HG02943 (cell line): ENCODE measurements around the gene PCNX3.

Source experiments
- ATAC-seq: cut with Tn5 transposase; IDR thresholded peaks from one replicate; pipeline ENCODE4 v1.9.1; 2021; ENCODE audit warnings: mild to moderate bottlenecking, low read depth, moderate library complexity; ENCODE audit not compliant: unreplicated experiment

The PCNX3 gene

DNA sequence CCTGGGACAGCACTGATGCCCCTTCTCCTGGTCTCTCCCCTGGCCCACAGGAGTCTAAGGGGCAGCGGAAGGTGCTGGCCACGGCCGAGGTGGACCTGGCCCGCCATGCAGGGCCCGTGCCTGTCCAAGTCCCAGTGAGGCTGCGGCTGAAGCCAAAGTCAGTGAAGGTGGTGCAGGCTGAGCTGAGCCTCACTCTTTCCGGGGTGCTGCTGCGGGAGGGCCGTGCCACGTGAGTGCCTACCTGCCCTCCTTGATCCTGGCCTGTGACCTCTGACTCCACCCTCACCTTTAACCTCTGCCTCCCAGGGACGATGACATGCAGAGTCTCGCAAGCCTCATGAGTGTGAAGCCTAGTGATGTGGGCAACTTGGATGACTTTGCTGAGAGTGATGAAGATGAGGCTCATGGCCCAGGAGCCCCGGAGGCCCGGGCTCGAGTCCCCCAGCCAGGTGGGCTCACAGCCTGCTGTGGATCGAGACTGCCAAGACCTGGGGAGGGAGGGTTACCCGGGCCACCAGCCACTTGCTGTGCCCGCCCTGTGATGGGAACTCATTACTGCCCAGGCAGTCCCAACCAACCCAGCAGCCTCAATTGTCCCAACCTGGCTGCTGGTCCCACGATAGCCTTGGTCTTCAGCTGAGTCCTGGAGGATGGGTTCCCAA lies 35.4 kb upstream of the PCNX3 start:
- ATAC-seq: no peak

DNA sequence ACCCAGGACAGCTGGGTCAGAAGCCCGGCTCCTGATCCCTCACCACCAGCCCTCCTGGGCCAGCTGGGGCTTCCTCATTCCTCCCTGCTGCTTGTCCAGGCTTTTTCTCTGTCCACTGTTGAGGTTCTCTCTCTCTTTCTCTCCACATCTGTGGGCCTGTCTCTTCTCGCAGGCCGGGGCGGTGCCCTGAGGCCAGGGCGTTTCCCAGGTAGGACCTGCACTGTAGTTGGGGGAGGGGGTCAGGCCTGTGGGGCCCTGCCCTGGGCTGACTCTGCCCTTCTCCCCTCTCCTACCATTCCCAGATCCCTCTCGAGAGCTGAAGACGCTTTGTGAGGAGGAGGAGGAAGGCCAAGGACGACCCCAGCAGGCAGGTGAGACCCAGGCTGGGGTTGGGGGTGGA lies 34.8 kb upstream of the PCNX3 start:
- no peak for ATAC-seq

DNA sequence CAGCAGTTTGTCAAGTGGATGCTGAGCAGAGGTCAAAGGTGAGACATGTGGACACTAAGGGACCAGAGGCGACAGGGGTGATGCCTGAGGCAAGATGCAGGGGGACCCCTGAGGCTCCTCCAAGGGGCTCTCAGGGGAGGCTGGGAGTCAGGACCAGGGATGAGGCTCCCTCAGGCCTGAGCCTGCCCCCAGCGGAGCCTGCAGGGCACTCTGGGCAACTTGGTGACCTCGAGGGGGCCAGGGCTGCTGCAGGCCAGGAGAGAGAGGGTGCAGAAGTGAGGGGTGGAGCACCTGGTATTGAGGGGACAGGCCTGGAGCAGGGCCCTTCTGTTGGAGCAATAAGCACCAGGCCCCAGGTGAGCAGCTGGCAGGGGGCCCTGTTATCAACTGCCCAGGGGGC lies 33.6 kb upstream of the PCNX3 start:
- no peak for ATAC-seq

DNA sequence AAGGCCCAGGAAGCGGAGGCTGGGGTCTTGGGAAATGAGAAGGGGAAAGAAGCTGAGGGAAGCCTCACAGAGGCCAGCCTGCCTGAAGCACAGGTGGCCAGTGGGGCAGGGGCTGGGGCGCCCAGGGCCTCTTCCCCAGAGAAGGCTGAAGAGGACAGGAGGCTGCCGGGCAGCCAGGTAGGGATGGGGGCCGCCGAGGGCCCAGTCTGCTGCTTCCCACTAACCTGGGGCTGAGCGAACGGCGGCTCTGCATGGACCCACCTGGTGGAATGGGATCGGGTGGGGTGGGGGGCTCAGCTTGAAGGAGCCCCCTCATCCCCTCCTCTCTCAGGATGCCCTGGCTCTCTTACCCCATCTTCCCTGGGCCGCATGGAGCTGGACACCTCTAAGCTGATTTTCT lies 32.0 kb upstream of the PCNX3 start:
- no peak for ATAC-seq

DNA sequence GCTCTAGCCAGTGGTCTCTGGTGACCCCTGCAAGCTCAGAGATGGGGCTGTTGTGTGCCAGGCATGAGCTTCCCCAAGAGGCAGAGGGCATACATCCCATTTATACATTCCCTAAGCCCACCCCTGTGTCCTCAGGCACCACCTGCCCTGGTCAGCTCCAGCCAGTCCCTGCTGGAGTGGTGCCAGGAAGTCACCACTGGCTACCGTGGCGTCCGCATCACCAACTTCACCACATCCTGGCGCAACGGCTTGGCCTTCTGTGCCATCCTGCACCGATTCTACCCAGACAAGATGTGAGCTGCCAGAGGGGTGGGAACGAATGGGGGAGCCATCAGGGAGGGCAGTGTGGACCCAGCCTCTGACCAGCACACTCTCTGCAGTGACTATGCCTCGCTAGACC lies 31.5 kb upstream of the PCNX3 start:
- no peak for ATAC-seq

DNA sequence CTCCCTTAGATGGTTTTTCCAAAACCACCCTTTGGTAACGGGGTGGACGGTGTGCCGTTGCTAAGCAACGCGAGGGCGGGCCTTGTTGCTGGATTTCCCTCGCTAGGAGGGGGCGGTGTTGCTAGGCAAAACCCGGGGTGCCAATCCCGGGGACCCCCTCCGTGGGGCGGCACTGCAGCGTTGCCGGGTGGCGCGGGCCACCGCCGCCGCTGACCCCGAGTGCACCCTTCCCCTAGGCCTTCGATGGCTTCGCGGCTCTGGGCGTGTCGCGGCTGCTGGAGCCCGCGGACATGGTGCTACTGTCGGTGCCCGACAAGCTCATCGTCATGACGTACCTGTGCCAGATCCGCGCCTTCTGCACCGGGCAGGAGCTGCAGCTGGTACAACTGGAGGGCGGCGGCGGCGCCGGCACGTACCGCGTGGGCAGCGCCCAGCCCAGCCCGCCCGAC lies 30.8 kb upstream of the PCNX3 start:
- ATAC-seq: no peak

DNA sequence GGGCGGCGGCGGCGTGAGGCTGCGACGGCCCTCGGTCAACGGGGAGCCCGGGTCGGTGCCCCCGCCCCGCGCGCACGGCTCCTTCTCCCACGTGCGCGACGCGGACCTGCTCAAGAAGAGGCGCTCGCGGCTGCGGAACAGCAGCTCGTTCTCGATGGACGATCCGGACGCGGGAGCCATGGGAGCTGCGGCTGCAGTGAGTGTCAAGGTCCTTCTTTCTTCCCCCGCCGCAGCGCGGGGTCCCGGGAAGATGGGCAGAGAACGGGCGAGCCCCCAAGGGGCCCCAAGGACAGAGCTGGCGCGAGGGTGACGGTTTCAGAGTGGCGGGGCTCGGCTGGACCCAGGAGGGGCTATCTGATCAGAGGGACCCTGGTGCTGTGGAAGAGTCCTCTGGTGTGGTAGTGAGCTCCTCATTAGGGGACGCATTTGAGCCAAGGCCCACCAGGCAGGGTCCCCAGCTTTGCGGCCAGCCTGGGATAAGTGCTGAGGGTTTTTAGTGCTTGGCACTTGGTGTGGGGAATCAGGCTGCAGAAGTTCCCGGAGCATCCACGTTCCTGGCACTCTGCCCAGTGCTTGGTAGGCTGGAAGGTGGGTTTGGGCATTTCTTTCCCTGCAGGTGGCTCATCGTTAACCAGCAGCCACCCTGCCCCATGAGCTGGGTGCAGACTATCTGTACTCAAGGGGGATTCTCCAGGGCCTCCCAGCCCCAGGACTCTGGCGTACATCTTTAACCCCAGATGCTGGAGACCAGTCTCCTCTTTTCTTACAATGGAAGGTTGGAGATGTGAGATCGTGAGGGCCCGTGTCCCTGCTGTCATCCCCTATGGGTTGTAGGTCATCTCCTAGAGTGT lies 30.0 kb upstream of the PCNX3 start:
- no peak for ATAC-seq

DNA sequence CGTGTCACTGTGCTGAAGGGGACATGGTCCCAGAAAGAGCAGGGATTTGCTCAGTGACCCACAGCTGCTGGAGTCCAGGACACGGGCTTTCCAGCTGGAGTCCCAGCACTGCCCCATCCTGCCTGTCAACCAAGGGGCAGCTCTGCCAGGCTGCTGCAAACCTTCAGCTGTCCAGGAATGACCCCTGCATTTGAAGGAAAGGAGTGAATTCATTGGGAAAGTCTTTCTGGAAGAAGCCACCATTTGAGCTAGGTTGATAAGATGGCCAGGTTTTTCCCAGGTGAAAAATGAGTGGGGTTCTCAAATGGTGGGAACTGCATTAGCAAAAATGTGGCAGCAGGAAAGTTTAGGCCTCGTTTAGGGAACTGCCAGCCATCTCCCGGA lies 29.3 kb upstream of the PCNX3 start:
- ATAC-seq: no peak

DNA sequence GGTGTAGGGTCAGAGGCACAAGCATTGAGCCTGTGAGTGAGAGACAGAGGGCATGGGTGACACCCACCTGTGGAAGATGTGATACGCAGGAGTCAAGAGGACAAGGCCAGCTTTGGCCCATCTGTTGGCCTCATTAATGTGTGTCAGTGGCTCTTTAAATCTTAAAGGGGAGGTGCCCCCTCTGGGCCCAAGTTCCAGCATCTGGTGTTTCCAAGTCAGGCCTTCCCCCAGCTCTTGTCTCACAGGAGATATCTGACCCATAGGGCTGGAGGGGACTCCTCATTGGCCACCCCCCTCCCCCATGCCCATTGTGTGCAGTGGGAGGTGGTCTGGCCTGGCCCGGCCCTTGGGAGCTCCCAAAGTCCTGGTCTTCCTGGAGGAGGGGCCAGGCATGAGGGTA lies 28.9 kb upstream of the PCNX3 start:
- ATAC-seq: no peak

DNA sequence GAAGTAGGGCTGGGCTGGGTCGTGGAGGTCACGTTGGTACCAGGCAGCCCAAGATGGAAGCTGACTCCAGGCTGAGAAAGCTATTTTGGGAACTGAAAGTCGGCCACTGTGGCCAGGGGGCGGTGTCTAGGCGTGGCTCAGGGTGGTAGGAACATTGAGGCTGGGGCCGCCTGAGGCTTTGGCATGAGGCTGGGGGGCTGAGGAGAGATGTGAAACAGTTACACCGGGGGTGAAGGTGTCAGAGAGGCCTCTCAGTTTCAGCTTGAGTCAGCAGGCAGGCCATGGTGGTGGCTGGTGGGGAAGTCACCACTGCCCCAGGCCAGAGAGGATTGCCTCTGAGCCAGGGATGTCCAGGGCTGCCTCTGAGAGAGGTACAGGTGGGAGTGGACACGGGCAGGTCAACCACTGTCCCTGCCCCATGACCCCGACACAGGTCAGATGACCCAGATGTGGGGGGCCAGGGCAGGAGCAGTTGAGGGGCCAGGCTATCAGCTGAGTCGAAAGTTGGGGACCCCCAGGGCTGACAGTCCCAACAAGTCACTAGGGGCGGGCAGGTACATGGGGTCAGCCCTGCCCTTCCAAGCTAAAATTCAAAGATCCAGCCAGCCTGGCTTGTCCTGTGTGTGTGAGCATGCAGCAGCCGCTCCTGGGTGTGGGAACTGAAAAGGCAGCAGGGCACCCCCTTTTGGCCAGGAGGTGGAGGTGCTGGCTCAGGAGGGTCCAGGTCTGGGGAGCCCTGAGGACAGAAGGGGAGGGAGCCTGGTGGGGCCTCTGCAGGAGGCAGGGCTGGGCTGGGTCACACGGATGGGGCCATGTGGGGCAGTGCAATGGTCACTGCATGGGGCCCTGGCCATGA lies 27.1 kb upstream of the PCNX3 start:
- peak; percentile 60 for ATAC-seq

DNA sequence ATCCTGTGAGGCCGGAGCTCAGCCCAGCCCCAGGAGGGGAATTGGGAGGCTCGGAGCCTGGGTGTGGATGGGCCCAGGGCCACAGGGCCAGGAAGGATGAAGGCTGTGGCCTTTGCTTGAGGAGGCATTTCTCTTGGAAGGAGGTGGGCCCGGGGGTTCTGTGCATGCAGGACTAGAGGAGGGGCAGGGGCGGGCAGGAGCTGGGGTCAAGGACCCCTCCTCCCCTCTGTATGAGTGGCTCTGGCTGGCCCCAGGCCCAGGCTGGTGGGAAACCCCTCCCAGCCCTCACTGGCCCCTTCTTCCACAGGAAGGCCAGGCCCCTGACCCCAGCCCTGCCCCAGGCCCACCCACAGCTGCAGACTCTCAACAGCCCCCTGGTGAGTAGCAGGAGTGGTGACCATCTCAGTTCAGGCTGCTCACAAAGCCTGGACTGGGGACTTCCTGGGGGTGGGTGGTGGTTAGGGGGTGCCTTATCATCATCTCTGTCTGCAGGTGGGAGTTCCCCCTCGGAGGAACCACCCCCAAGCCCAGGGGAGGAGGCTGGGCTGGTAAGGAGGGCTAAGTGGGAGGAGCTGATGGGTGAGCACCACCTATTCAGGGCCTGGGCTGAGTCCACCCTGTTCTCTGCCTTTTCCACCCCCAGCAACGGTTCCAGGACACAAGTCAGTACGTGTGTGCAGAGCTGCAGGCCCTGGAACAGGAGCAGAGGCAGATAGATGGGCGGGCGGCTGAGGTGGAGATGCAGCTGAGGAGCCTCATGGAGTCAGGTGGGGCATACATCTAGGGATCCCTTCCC lies 25.9 kb upstream of the PCNX3 start:
- ATAC-seq: no peak

DNA sequence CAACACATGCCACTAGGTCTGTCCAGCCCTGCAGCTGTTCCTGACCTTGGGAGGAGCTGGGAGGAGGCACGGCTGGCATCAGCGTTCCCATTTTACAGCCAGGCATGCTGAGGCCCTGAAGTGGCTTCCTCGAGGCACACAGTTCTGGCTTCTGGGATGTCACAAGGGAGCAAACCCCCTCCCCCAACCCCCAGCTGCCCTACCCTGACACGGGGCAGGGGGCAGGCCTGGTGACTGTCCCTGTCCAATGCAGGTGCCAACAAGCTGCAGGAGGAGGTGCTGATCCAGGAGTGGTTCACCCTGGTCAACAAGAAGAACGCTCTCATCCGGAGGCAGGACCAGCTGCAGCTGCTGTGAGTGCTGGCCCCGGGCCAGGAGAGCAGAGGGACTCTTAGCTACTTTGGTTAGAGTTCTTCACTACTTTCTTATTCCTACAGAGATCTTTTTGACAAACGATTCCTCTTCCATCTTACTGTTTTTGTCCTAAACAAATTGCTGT lies 25.3 kb upstream of the PCNX3 start:
- ATAC-seq: no peak

DNA sequence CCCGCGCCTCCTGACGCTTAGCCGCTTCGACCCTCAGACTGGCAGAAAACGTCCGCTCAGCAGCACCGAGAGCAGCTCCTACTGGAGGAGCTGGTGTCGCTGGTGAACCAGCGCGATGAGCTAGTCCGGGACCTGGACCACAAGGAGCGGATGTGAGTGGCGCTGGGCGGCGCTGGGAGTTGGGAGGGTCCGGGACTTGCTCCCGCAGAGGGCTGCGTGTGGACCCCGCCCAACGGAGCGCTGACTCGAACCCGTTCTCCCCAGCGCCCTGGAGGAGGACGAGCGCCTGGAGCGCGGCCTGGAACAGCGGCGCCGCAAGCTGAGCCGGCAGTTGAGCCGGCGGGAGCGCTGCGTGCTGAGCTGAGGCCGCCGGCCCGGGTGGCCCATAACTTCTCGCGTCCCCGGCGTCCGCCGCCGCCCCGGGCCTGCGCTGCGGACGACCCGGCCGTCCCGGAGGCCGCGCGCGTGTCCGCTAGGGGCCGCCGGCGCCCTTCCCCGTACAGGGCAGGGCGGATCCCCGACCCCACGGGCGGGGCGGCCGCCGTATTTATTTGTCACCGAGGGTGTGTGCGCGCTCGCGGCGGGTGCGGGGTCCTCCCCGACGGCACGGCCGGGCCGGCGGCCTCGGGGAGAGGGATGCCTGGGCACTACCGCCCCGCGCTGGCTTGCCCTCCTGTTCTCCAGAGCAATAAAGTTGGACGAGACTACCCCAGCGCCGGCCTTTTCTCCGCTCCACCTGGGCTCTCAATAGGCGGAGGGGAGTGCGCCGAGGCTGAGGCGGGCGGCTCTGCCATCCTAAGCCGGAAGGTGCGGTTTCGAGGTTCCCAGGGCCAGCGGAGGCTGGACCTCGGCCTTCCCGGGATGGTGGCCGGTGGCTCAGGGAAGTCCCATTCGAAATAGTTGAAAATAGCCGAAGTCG lies 23.4 kb upstream of the PCNX3 start:
- ATAC-seq: no peak

DNA sequence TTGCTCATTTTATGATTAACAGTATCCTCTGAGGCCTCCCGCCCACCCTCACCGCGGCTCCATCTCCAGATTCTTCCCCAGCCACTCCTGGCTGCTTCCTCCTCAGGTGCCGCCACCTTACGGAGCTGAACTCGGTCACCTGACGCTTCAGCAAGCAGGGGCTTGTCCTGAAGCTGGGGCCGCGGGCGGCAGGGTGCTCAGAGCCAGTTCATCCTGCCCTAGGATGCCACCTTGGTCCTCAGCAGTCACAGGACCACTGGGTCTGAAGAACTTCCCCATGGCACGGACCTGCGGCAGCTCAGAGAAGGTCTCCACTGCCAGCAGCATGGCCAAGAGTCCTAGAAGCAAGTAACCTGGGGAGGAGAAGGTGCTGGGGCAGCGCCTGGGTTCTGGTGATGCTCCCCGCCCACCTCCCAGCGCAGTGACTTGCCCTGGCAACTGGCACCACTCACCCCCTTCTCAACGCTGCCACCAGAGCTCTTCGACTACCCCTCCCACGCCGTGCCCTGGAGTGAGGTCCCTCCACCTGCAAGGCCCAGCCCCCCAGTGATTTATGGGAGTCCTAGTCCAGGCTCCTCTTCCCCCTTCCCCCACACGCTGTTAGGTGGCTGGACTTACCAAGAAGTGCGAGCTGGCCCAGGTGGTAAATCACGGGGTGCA lies 22.6 kb upstream of the PCNX3 start:
- no peak for ATAC-seq

DNA sequence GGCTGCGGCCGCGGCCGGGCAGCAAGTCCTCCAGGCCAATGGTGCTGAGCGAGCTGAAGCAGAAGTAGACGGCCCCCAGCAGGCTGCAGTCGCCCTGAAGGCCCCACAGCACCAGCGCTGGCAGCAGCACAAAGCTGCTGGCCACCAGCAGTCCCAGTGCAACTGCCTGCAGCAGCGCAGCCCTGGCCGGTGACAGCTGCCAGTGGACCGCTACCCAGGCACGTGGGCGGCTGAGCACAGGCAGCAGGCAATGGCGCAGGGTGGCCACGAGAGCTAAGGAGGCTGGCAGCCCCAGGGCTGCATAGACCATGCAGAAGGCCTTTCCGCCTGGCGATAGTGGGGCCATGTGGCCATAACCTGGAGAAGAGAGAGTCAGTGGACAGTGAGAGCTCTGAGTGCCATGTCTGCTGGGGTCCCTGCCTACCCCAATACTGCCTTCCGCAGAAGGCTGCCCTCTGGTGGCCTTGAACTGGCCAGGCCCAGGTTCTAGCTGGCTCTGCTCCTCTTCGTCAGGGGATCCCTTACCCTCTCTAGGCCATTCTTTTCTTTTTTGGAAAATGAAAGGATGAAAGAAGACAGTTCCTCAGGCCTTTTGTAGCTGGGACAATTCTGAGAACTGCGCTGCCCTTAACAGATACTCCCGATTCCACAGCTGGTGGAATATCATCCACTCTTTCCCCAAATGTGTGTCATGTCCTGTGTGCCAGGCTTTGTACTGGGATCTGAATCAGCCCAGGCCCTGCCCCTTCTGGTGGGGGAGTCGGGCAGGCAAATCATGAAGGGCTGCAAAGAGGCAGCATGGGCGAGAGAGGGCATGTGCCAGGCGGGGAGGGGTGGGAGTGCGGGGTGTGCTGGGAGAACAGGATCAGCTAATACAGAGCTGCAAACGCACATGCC lies 21.8 kb upstream of the PCNX3 start:
- no peak for ATAC-seq

DNA sequence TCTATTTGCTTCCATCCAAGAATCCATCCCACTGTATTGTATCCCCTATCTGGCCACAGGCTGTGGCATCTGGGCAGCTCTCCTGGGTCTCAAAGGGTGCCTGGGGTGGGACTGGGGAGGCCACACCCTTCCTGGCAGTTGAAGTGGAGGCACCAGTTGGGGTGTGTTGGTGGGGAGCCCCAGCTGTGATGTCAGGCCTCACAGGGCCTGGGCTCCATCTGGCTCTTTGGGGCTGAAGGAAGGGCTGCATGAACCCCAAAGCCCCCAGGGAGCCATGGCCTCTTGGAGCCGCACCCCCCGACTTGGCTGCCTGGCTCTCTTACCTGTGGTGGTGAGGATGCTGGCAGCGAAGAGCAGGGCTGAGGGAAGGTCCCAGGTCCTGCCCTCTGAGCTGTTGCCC lies 20.4 kb upstream of the PCNX3 start:
- no peak for ATAC-seq

DNA sequence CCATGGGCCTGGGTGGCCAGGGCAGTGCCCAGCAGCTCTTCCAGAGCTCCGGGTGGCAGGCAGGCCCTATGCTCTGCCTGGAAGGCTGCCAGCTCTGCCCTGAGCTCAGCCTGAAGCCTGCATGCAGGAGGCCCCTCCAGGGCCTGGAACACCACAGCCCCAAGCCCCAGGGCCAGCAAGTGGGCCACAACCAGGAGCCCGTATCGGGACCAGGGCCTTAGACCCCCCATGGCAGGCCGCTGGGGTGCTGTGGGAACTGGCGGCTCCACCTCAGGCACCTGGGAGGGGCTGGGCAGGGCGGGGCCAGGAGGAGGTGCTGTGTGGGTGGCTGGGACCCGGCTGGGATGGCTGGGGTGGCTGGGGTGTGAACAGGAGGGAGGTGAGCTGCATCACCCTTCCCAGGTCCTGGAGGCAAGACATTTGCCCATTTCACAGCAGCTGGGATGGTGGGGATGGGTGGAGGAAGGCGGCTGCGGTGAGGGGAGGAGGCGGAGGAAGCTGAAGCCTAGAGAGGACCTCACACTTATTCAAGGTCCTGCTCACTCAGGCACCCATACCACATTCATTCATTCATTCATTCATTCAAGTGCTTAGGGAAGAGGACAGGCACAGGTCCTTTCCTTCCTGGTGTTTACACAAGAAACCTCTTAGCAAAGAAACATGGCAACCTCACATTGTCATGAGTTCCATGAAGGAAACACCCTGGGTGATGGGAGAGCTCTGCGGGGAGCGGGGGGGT lies 19.9 kb upstream of the PCNX3 start, which contains the start of gene KCNK7:
KCNK7 (minus strand) TSS at position 258 of the 739 bp plus-strand sequence; CDS start at position 230, 28 bp downstream.
- ATAC-seq: no peak
